Stomach smooth muscle (tissue), 2 donors: ENCODE data around the gene OBSL1.

Experiments
- H3K27ac ChIP-seq: one replicate; pipeline ENCODE4 v1.7.0; 2013; ENCODE audit warnings: mild to moderate bottlenecking, low read length, inconsistent platforms
- H3K27me3 ChIP-seq, 2 donors: one replicate each; pipeline ENCODE4 v1.7.0; 2013; ENCODE audit warnings: low read length in 2 of 2; ENCODE audit not compliant: insufficient read depth in 2 of 2, control insufficient read depth in 1 of 2
- H3K36me3 ChIP-seq, 2 donors: one replicate each; pipeline ENCODE4 v1.7.0; 2013; ENCODE audit warnings: low read length in 2 of 2; ENCODE audit not compliant: control insufficient read depth in 2 of 2, insufficient read depth in 2 of 2
- H3K4me1 ChIP-seq: one replicate; pipeline ENCODE4 v1.7.0; 2013; ENCODE audit warnings: low read length; ENCODE audit not compliant: control insufficient read depth, insufficient read depth
- H3K4me3 ChIP-seq, 2 donors: one replicate each; pipeline ENCODE4 v1.7.0; 2013; ENCODE audit warnings: low read length in 2 of 2
- H3K9ac ChIP-seq, 2 donors: one replicate each; pipeline ENCODE4 v1.7.0; 2013; ENCODE audit warnings: low read length in 2 of 2, mild to moderate bottlenecking in 1 of 2
- H3K9me3 ChIP-seq, 2 donors: one replicate each; pipeline ENCODE4 v1.7.0; 2013; ENCODE audit warnings: low read length in 2 of 2; ENCODE audit not compliant: control insufficient read depth in 2 of 2
- donor health status: healthy.
- donor health status: Pancreatic carcinoma.

OBSL1 gene

DNA sequence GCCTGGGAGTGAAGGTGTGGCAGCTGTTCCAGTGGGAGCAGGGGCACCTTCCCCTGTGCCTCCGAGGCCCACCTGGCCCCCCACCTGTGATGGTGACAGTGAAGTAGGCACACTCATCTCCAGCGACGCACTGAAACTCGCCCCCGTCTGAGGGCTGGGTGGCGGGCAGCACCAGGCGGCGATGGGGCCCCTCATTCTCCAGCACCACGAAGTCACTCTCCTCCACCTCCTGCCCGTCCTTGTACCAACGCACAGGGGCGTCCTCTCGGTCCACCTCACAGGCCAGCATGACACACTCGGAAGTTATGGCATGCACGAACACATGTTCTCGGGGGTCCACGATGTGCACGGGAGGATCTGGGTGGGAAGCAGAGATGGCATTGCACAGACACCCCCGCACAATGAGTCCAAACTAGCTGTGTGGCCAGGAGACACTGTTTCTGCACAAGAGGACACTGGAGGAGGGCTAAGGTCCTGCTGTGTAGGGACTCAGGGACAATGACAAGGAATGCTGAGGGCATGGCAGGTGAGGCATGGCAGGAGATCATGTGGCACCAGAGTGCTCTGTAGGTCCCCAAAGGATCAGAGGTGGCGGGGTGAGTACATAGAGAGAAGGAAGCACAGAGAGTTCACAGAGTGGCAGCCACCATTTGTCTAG is 7.9 kb downstream of the OBSL1 start:
- H3K4me3 ChIP-seq, result no peak overlapping the region
- H3K27me3 ChIP-seq, result no peaks in the 10 kb centered on the region
- H3K4me1 ChIP-seq, result peaks cover 4% of the 10 kb centered on the region
- peaks cover 21 to 36% of the 10 kb centered on the region in 2 donors for H3K36me3 ChIP-seq
- H3K9ac ChIP-seq, result no peak overlapping the region
- no peak overlapping the region for H3K27ac ChIP-seq
- H3K9me3 ChIP-seq, result no peaks in the 10 kb centered on the region

GRCh38 chr2:219562049-219563020 is 9.0 kb downstream of the OBSL1 start:
- Histone ChIP-seq H3K27ac (no peak overlapping the region), H3K4me1 (peaks cover 4% of the 10 kb centered on the region), H3K9me3 (no peaks in the 10 kb centered on the region), H3K36me3 (peaks cover 21 to 35% of the 10 kb centered on the region in 2 donors), H3K9ac (no peak overlapping the region), H3K27me3 (no peaks in the 10 kb centered on the region), H3K4me3 (no peak overlapping the region)

GRCh38 chr2:219561179-219562048 is 9.9 kb downstream of the OBSL1 start:
- H3K9ac ChIP-seq, result no peak overlapping the region
- H3K4me3 ChIP-seq, result no peak overlapping the region
- H3K27me3 ChIP-seq, result no peaks in the 10 kb centered on the region
- peaks cover 4% of the 10 kb centered on the region for H3K4me1 ChIP-seq
- H3K27ac ChIP-seq, result no peak overlapping the region
- H3K36me3 ChIP-seq, result peaks cover 21 to 28% of the 10 kb centered on the region in 2 donors
- no peaks in the 10 kb centered on the region for H3K9me3 ChIP-seq

DNA sequence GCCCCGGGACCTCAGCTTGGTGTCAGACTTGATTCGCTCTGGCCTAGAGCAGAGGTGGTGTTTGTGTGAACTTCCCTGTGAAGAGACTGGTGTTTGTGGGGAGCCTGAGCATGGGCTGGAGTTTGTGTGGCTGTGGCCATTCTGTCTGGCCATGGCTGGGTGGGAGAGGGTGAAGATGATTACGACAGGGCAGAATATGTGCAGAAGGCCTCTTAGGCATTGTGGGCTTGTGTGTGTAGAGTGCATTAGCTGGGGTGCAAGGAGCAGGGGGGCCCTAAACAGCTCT is 10.5 kb downstream of the OBSL1 start:
- Histone ChIP-seq H3K4me3 (no peak overlapping the region), H3K9me3 (no peaks in the 10 kb centered on the region), H3K27me3 (no peaks in the 10 kb centered on the region), H3K9ac (no peak overlapping the region), H3K27ac (no peak overlapping the region), H3K36me3 (peaks cover 21 to 27% of the 10 kb centered on the region in 2 donors), H3K4me1 (peaks cover 4% of the 10 kb centered on the region)

- Histone ChIP-seq H3K27me3 (no peaks in the 10 kb centered on the region), H3K4me1 (peaks cover 4% of the 10 kb centered on the region), H3K9ac (no peak overlapping the region), H3K27ac (no peak overlapping the region), H3K36me3 (peaks cover 21 to 24% of the 10 kb centered on the region in 2 donors), H3K4me3 (no peak overlapping the region), H3K9me3 (no peaks in the 10 kb centered on the region)
Measured at GRCh38 chr2:219560037-219560892, 11.1 kb downstream of the OBSL1 start.

GRCh38 chr2:219559156-219559915 is 12.0 kb downstream of the OBSL1 start:
- no peak overlapping the region for H3K4me3 ChIP-seq
- no peak overlapping the region for H3K27ac ChIP-seq
- H3K36me3 ChIP-seq, result peaks cover 13 to 20% of the 10 kb centered on the region in 2 donors
- H3K9me3 ChIP-seq, result no peaks in the 10 kb centered on the region
- no peak overlapping the region for H3K9ac ChIP-seq
- H3K27me3 ChIP-seq, result no peaks in the 10 kb centered on the region
- peaks cover 4% of the 10 kb centered on the region for H3K4me1 ChIP-seq

DNA sequence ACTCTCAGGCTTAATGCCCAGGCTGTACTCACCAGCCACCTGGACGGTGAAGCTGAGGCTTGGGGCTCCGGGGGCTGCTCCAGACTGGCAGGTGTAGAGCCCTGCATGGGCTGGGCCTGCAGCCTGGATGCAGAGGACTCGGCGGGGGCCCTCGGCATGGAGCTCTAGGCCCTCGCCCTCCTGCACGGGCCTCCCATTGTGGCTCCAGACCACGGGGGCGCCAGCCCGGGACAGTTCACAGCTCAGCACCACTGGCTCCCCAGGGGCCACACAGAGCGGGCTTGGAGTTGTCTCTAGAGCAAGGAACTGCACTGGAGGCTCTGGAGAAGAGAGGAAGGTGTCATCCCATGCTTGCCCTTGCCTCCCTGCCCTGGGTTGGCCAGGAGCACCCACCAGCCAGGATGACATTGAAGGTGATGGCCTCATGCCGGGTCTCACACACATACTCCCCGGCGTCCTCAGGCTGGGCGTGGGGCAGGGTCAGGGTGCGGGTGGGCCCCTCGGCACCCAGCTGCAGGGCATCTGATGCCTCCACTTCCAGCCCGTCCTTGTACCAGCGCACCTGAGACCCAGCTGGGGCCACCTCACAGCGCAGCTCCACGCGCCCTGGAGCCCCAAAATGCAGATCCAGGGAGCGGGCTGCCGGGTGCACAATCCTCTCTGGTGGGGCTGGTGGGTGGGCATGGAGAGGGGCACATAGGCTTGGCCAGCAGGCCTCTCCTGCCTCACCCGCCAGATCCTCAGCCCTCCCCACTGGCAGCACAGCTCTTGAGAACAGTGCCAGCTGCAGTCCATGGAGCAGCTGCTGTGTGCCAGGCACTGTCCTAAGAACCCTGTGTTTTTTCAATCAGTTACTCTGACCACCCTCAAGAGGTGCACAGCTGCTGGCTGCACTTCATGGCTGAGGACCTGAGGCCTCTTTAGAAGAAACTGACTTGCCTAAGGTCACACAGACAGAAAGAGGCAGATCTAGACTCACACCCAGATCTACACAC is 13.3 kb downstream of the OBSL1 start:
- no peak overlapping the region for H3K9ac ChIP-seq
- peaks cover 6 to 13% of the 10 kb centered on the region in 2 donors for H3K36me3 ChIP-seq

GRCh38 chr2:219557320-219557719 is 14.0 kb downstream of the OBSL1 start:
- Histone ChIP-seq H3K27me3 (peaks cover 0 to 3% of the 10 kb centered on the region in 2 donors), H3K36me3 (peaks cover 0 to 11% of the 10 kb centered on the region in 2 donors), H3K4me3 (no peak overlapping the region), H3K9ac (no peak overlapping the region), H3K4me1 (peaks cover 11% of the 10 kb centered on the region), H3K27ac (no peak overlapping the region), H3K9me3 (no peaks in the 10 kb centered on the region)

More for the DNA sequence above, 13.3 kb downstream of the OBSL1 start:
- H3K4me3 ChIP-seq, result no peak overlapping the region
- no peak overlapping the region for H3K27ac ChIP-seq
- H3K27me3 ChIP-seq, result peaks cover 0 to 3% of the 10 kb centered on the region in 2 donors
- no peaks in the 10 kb centered on the region for H3K9me3 ChIP-seq
- H3K4me1 ChIP-seq, result peaks cover 7% of the 10 kb centered on the region

DNA sequence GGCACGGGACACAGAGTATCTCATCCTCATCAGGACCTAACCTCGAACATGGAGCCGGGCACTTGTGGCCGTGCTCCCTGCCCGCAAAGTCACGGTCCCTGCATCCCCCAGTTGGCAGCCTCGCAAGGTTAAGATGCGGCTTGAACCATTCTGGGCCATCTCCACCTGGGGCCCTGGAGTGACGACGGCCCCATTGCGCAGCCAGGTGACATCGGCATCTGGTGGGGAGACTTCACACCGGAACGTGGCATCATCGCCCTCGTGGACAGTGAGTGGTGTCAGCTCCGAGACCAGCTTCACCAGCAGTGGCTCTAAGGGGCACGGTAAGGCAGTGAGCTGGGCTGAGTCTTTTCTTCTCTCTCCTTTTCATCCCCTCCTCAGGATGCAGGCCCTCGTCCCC is 14.9 kb downstream of the OBSL1 start:
- Histone ChIP-seq H3K4me1 (peaks cover 18% of the 10 kb centered on the region), H3K9ac (no peak overlapping the region), H3K4me3 (no peak overlapping the region), H3K36me3 (peaks cover 0 to 5% of the 10 kb centered on the region in 2 donors), H3K27me3 (peaks cover 0 to 3% of the 10 kb centered on the region in 2 donors), H3K9me3 (no peaks in the 10 kb centered on the region), H3K27ac (no peak overlapping the region)
